GM19397 (cell line): ENCODE data around the gene ATP12A.

ENCODE experiments used
- ATAC-seq: cut with Tn5 transposase; IDR thresholded peaks from one replicate; pipeline ENCODE4 v1.9.1; 2021; ENCODE audit warnings: mild to moderate bottlenecking, moderate library complexity; ENCODE audit not compliant: unreplicated experiment

ATP12A gene

DNA sequence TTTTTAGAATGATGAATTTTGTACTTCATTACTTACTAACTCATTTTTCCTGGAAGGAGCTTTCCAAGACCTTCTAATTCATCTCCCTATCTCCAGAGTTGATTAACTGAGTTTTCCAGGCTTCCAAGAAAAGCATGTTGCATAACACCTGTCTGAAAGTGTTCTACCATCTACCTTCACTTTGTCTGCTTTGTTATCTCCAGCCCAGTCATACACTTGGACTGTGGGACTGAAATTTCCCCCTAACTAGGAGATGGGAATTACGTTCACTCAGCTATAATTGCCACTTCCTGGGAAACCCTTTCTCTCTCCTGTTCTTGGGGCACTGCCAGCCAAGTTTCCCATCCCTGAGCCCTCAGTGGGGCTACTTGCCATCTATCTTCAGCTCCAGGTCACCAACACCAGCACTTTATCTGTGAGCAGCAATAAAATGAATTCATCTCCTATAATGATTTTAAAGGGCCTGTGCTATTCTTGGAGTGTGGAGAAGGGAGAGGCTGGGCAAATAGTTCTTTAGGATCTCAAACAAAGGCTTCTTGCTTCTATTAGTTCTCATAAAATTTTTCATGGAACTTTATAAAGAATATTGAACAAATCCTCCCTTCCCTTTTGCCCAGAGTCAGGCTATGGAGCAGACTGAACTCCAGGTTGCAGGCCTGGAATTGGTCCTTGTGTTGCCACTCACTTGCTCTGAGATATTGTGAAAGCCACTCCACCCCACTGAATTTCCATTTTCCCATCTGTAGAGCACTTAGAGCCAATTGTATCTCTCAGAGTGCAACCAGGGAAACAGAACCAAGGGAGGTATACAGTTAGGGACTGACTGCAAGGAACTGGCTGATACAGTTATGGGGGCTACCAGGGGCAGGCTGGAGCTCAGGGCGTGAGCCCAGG, 17.8 kb upstream of the ATP12A start:
- no peak for ATAC-seq

DNA sequence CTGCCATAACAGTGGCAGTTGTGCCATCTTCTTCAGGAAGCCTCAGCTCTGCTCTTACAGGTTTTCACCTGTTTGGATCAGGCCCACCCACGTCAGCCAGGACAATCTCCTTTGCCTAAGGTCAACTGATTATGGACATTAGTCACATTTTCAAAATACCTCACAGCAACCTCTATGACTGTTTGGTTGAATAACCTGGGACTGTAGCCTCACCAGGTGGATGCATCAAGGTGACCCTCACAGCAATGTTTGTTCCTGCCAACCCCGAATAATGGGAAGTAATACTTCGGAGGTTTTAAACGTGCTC, 17.2 kb upstream of the ATP12A start:
- no peak for ATAC-seq

DNA sequence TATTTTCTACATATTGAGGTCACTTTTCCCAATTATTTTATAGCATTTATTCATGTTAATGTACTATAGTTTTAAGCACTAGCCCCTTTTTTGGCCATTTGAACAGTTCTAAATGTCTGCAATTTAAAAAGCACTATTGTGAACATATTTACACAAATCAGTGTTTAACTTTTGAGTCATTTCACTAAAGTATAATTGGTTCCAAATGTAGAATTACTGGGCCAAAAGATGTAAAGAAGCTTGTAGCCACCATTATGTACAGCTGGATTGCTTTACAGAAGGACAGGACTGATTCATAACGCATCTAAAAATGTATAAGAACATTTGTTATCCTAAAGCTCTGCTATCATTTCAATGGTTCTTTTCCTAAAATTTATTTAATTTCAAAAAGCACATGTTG, 16.6 kb upstream of the ATP12A start:
- no peak for ATAC-seq

DNA sequence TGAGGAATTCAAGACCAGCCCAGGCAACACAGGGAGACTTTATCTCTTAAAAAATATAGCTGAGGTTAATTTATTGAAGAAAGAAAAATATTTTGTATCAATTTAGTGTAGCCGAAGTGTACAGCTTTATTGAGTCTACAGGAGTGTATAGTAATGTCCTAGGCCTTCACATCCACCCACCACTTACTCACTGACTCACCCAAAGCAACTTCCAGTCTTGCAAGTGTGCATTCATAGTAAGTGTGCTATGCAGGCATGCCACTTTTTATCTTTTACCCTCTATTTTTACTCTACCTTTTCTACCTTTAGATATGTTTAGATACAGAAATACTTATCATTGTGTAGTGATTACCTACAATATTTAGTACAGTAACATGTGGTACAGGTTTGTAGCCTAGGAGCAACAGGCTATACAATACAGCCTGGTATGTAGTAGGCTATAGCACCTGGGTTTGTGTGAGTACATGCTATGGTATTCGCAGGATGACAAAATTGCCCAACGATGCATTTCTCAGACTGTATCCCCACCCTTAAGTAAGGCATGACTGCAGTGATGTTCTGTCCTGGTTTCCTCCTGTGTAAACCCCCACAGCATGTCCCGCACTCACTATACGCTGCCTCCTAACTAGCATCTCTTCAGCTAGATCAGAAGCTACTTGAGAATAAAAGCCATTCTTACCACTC, 15.3 kb upstream of the ATP12A start:
- no peak for ATAC-seq

DNA sequence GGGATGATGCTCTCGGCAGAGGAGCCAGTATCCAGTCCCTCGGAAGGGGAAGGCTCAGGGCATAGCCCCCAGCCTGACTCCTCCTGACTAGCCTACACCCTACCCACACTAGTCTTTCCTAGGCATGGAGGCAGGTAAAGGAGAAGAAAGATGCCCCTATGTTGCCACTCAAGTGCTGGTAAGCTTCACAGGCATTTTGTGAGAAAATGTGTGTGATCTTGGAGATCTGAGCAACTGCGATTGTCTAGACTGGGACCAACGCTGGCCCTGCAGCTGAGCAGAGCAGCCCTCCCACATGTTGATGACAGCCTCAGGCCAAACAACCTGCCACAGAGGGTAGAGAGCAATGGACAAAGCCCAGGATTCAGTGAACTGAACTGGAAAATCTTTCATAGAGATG, 11.7 kb upstream of the ATP12A start:
- ATAC-seq: no peak

DNA sequence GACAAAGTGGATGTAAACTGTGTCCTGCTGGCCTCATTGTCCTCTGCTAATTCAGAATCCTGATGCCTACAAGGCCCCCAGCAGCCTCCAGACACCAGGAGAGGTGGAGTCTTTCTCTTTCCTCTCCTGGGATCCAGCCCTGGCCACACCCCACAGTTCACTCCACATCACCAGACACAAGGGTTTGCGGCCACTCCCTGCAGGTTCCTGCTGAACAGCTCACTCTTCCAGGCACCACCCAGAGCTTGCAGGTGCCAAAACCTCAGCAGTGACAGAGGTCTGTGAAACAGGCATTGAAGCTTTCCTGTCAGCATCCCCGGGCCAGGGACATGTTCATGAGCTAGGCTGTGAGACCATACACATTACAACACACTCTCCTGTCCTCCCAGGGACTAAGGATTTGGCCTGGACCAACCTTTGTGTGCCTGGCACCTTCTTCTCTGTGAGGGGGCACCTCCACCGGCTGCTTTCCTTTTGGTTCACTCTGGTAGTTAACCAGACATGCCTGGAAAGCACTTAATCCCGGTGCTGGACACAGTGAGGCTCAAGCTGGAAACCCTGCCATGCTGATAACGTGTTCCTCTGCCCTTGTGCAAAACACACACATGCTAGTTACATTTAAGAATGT, 11.1 kb upstream of the ATP12A start:
- ATAC-seq: no peak

DNA sequence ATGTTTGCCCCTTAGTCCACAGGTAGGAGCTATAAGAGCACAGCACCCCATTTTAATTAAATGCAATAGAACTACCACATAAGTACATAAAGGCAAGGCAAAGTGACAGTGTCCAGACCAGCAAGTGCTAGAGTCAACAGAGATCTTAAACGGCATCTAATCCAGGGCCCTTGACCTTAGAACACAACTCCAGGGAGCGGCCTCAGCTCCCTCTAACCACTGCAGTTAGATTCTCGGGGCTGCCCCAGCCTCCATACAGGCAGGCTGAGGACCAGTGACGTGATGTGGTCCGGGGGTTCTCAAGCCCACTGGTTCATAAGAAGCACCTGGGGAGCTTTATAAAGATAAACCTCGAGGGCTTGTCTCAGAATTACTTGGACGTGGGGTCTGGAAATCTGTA, 10.0 kb upstream of the ATP12A start:
- ATAC-seq: no peak

DNA sequence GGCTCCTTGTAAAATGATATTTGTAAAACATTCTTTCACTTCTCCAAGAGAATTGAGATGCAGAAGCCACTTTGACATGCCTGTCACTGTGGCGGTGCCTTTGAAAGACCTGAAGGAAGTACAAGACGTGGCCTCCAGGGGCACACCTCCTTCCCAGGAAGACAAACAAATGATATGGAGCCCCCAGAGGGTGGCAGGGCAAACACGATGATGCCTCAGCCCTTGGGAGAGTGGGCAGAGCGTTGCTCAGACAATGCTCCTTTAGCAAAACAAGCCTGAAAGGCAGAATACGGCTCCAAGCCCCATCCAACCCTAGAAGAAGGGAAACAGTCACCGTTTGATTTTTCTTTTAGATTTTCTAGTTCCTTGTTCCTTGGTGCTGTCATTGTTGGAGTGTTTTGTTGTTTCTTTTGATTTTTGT, 9.2 kb upstream of the ATP12A start:
- no peak for ATAC-seq

DNA sequence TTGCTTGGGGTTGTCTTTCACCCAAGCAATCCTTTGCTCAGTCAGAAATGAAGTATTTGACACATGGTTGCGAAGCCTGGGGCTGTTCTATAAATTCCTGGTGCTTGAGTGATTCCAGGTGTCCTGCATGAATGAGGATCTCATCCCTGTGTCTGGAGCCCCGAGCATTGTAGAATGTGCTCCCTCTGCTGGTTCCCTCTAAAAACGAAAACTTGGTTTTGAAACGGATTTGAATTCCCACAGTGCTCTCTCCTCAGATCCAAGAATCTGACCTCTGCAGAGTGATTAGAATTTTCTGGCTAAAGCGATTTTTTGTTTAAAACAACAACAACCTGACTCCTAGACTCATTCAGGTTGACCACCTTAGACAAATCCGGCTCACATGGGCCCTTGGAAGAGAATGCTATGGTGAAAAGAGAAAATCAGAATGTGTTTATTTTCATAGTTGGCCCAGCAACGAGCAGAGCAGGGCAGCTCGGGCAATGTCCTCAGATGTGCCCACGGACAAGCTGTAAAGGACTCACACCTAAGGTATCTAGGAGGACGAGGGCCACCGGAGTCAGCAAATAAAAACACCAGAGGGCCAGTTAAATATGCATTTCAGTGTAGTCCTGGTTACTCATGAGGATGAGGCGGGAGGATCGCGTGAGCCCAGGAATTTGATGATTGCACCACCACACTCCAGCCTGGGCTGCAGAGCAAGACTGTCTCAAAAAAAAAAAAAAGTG, 8.7 kb upstream of the ATP12A start:
- no peak for ATAC-seq

DNA sequence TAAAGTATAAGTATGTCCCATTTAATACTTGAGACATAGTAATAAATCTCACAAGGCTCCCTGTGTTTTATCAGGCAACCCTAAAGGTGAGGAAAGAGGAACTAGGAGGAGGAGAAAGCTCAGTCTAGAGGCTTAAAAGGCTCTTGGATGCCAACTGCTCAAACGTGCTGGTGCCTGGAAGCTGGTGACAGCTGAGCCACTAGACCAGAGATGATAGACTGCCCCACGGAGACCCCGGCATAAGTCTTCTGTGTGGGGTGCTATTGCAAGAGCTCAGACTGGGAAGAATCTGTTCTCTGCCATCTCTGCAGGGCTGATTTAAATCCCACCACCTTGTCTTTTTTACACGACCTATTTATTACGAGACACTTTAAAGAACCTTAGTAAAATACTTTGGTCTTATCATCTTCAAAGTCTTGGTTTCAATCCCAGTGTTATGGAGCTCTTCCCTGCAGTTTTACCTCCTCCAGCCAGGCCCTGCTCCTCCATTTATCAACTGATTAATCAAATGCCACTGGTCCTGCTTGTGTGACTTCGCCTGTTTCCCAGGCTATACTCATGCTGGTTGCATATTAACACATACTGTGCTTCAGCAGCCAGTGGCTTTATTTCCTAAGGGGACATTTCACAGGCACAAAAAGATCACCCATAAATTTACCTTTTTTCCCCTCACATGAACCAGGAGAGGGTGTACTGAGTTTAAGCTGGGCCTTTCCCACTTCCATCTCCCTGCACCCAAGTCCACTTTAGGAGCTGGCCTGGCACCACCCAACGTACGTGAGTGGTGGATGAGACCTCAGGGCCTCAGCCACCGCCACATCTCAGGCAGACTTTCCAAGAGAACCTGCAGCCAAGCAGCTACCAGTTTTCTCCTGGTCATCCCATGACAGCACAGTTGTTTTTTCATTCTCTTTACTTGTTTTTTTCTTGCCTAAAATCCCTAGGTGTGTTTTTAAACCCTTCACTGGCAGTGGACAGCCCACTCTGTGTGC, 7.8 kb upstream of the ATP12A start:
- ATAC-seq: no peak

DNA sequence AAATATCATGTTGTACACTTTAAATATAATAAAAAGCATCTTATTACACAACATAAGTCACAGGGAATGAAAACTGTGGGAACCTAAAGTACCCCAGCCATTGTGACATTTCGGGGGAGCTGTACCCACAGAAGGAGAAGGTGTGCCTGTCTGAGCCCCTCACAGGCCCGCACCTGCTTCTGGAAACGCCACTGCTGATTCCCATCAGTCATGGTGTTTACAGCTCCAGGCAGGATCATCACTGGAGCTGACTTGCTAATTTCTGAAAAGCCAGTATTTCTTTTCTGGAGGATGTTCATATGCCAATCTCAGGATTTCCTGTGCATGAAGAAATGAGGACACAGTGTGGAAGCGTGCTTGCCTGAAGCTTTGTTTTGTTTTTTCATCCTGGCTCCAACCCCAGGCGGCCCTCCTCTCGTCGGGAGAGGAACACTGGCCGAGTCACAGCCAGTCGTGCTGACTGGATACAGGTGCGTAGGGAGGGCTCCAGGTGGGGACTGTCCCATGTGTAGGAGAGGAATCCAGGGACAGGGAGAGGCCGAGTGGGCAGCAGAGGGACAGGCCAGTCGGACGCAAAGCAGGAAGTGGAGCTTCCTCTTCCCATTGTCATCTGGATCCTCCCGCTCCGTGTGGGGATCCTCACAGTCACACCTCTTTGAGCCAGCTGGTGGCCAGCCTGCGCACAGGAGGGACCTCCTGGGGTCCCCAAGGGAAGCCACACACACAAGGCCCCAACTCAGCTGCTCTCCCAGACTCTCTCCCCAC, 4.2 kb upstream of the ATP12A start:
- no peak for ATAC-seq

DNA sequence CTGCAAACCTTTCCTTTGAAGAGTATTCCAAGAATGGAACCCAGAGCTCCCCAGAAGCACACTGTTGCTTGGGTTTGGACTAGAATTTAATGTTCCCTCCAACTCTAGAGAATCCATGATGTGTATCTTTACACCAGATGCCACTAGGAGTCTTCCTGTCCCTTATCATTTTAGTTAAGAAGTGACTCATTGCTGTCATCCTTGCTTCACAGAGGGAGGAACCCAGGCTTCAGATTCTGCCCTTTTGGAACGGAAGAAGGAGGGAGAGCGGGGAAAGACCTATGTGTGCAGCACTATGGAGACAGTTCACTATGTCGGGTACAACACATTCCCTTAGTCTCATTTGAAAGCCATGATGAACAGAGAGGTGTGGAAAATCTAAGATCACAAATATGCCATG, 2.1 kb upstream of the ATP12A start:
- no peak for ATAC-seq

DNA sequence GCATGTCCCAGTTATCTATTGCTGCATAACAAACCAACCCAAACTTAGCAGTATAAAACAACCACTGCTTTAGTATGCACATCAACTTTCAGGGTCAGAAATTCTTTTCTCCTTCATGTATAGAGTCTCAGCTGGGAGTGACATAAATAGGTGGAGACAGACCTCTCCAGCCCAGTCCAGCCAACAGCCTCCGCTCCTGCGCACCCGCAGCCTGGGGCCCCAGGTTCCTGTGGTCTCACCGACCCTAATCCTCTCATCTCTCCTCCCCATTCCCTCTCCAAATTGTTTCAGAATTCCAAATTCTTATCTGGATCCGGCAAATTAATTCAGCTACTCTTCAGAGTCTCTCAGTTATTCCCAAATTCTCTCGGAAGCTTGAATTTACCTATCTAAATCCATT, 522 bp upstream of the ATP12A start:
- ATAC-seq: no peak

DNA sequence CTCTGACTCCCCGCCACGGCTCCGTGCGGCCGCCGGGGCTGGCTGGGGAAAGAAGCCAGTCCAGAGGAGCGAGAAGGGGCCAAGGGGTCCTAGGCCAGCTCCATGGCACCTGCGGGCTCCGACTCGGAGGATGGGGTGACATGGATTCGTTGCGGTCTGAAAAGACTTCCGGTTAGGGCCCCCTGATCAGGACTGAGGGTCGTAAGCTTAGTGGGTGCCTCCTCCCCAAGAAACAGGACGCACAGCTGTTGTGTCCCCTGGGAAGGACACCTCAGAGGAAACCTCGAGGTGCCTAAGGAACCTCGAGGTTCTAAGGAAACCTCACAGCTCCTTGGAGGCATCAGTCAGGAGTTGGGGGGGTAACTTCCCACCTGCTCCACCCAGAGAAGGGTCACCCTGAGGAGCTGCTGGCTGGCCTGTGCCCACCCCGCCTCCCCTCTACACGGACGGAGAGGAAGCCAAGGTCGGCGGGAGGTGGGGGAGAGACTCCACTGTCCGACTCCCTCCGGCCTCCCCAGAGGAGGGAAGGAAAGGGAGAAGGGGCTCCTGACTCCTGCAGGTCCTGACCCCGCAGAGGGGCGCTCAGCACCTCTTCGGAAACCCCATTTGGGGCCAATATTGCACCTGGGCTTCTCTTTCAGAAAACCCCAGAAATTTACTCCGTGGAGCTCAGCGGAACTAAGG, 855 bp downstream of the ATP12A start:
- no peak for ATAC-seq

DNA sequence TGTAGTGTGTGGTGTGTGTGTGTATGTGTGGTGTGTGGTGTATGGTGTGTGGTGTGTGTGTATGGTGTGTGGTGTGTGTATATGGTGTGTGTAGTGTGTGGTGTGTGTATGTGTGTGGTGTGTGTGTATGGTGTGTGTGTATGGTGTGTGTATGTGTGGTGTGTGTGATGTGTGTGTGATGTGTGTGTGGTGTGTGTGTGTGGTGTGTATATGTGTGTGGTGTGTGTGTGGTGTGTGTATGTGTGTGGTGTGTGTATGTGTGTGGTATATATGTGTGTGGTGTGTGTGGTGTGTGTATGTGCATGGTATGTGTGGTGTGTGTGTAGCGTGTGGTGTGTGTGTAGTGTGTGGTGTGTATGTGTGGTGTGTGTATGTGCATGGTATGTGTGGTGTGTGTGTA, 1.7 kb downstream of the ATP12A start:
- ATAC-seq: no peak

DNA sequence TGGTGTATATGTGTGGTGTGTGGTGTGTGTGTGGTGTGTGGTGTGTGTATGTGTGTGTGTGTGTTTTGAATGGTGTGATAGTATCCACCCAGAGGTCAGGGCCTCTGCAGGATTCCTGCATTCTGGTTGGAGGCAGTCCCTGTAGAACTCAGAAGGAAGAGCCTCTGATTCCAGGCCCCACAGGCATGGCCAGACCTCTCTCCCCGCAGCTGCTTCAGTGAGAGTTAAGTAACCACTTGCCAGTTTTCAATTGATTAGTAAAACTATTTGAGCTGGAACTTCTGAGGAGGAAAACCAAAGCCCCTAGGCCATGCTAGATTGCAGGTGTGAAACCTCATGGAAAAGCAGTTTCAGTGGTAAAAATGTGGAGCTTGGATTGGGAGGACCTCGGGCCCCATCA, 2.1 kb downstream of the ATP12A start:
- ATAC-seq: no peak

DNA sequence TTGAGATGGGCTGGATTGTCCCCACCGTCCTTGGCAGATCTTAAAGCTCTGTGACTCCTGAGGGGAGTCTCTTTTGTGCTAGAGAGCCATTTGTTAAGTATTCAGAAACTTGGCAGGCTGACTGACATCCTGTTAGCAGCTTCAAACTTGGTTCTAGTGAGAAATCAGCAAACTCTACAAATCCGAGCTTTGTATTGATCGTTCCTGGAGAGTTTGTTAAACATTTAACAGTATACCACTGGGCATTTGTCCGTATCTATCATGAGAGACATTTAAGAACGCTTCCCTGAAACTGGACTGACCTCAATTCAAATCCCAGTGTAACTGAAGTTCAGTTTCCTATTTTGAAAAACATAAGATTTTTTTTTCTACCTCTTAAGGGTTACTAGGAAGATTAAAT, 3.1 kb downstream of the ATP12A start:
- no peak for ATAC-seq

DNA sequence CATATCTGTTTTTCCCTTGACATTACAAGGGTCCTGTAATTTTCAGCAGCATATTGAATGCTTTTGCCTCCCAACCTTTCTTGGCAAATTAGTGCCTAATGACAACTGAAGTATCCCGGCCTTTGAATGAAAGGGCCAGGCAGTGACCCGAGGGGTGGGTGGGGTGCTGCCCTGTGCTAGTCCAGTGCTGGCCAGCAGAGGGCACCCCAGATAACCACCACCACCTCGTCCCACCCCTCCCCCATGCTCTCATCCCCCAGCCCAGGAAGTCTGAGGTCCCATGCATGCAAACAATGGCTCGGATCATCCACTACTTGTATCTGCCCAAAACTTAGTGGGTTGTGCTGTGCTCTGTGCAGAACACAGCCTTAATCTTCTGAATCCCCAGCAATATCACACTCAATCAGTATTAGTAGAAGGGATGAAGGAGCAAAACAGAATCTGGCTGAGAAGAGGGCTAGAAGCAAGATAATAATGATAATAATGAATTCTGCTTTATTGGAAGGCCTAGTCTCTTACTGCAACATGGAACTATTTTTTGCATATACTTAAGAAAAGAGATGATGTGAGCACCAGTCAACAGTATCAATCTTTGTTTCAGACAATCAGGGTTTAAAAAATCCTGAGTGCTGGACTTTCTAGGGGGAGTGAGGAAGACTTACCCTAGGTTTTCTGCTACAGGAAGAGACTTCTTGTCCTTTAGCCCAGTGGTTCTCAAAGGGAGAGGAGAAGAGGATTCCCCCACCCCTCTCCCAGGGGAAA, 3.8 kb downstream of the ATP12A start:
- peak; percentile 60 for ATAC-seq
